ENCODE data around the gene TEX2. TPM values are rescaled to one million over a fixed set of nuclear protein-coding genes. Genes with fewer than 3 reads are reported as not detected.
A peak's percentile ranks its signal among the peaks of the same experiment; 100 is the strongest.

Gene TEX2
- total RNA-seq, 4 donors from 2014 or later, result 35.5 to 41.3 (median 36.9) TPM

- H3K4me3 ChIP-seq, result no peak overlapping the region
- H3K9me3 ChIP-seq, result no peaks in the 10 kb centered on the region
- WGBS, result 58% methylated on average over 4 of the region's 4 CpGs
- peak in 1 of 2 donors; percentile 43 for DNase-seq (ENCODE audit: low spot score in 2 of 2)
- no peaks in the 10 kb centered on the region for H3K27me3 ChIP-seq
- no peak overlapping the region for H3K27ac ChIP-seq
- peaks cover 54% of the 10 kb centered on the region for H3K4me1 ChIP-seq
- TF ChIP-seq EP300 (IDR thresholded peaks at IDR 0.05), result no peak
- no peak for TF ChIP-seq POLR2A (IDR thresholded peaks at IDR 0.05)
- TF ChIP-seq POLR2AphosphoS5 (IDR thresholded peaks at IDR 0.05), result no peak
- peaks cover 3% of the 10 kb centered on the region for H3K36me3 ChIP-seq
Measured at GRCh38 chr17:64160378-64160777, 102.7 kb downstream of the TEX2 start.

- Histone ChIP-seq H3K27ac (no peak overlapping the region), H3K27me3 (no peaks in the 10 kb centered on the region), H3K9me3 (no peaks in the 10 kb centered on the region), H3K4me3 (no peak overlapping the region), H3K36me3 (no peaks in the 10 kb centered on the region), H3K4me1 (peaks cover 58% of the 10 kb centered on the region)
- 80% methylated on average over 12 of the region's 12 CpGs for WGBS
- TF ChIP-seq POLR2AphosphoS5 (IDR thresholded peaks at IDR 0.05) (no peak), POLR2A (IDR thresholded peaks at IDR 0.05) (no peak), CTCF (IDR thresholded peaks at IDR 0.05) (no peak)
- DNase-seq (ENCODE audit: low spot score in 2 of 2), result peak in 1 of 2 donors; percentile 60
Measured at GRCh38 chr17:64158831-64159590, 104.0 kb downstream of the TEX2 start.

- 68% methylated on average over 7 of the region's 7 CpGs for whole genome bisulfite sequencing
- Histone ChIP-seq H3K27me3 (no peaks in the 10 kb centered on the region), H3K4me1 (peaks cover 56% of the 10 kb centered on the region), H3K9me3 (no peaks in the 10 kb centered on the region), H3K27ac (no peak overlapping the region), H3K36me3 (peaks cover 4% of the 10 kb centered on the region), H3K4me3 (no peak overlapping the region)
- peak in 1 of 2 donors; percentile 8 for DNase-seq (ENCODE audit: low spot score in 2 of 2)
- TF ChIP-seq EP300 (IDR thresholded peaks at IDR 0.05), result no peak
- TF ChIP-seq POLR2AphosphoS5 (IDR thresholded peaks at IDR 0.05), result no peak
Measured at GRCh38 chr17:64158406-64158805, 104.7 kb downstream of the TEX2 start.

GRCh38 chr17:64157669-64158180 lies 105.3 kb downstream of the TEX2 start:
- peaks cover 49% of the 10 kb centered on the region for H3K4me1 ChIP-seq
- TF ChIP-seq POLR2AphosphoS5 (IDR thresholded peaks at IDR 0.05) (no peak), POLR2A (IDR thresholded peaks at IDR 0.05) (no peak), CTCF (IDR thresholded peaks at IDR 0.05) (no peak), EP300 (IDR thresholded peaks at IDR 0.05) (no peak)
- no peak overlapping the region for H3K4me3 ChIP-seq
- H3K9me3 ChIP-seq, result no peaks in the 10 kb centered on the region
- peak in 1 of 2 donors; percentile 34 for DNase-seq (ENCODE audit: low spot score in 2 of 2)
- H3K27ac ChIP-seq, result no peak overlapping the region
- no peaks in the 10 kb centered on the region for H3K27me3 ChIP-seq
- 98% methylated on average over 2 of the region's 2 CpGs for WGBS
- H3K36me3 ChIP-seq, result peaks cover 11% of the 10 kb centered on the region

- Histone ChIP-seq H3K36me3 (peaks cover 16% of the 10 kb centered on the region), H3K27me3 (no peaks in the 10 kb centered on the region), H3K9me3 (no peaks in the 10 kb centered on the region), H3K4me3 (no peak overlapping the region), H3K4me1 (peaks cover 42% of the 10 kb centered on the region), H3K27ac (peak overlapping the region; percentile 13)
- TF ChIP-seq POLR2AphosphoS5 (IDR thresholded peaks at IDR 0.05) (no peak), CTCF (IDR thresholded peaks at IDR 0.05) (no peak), EP300 (IDR thresholded peaks at IDR 0.05) (no peak), POLR2A (IDR thresholded peaks at IDR 0.05) (no peak)
- 95% methylated on average over 2 of the region's 2 CpGs for WGBS
- DNase-seq (ENCODE audit: low spot score in 2 of 2), result peak in 1 of 2 donors; percentile 26
Measured at GRCh38 chr17:64156670-64157069, 106.4 kb downstream of the TEX2 start.

GRCh38 chr17:64155751-64156544 lies 107.1 kb downstream of the TEX2 start:
- DNase-seq (ENCODE audit: low spot score in 2 of 2), result peak in 1 of 2 donors; percentile 54
- WGBS, result 77% methylated on average over 11 of the region's 11 CpGs
- H3K27ac ChIP-seq, result peak overlapping the region; percentile 56
- no peaks in the 10 kb centered on the region for H3K9me3 ChIP-seq
- TF ChIP-seq POLR2AphosphoS5 (IDR thresholded peaks at IDR 0.05), result no peak
- TF ChIP-seq CTCF (IDR thresholded peaks at IDR 0.05), result no peak
- TF ChIP-seq EP300 (IDR thresholded peaks at IDR 0.05), result no peak
- no peak for TF ChIP-seq POLR2A (IDR thresholded peaks at IDR 0.05)
- no peaks in the 10 kb centered on the region for H3K27me3 ChIP-seq
- H3K4me1 ChIP-seq, result peaks cover 37% of the 10 kb centered on the region
- no peak overlapping the region for H3K4me3 ChIP-seq
- peaks cover 16% of the 10 kb centered on the region for H3K36me3 ChIP-seq
